Activated CD4-positive, alpha-beta T cell treated with anti-CD3 and anti-CD28 coated beads, Interleukin-2, amount 50 U/mL, for 16 hours (primary cell): ENCODE measurements around the gene KDM2A.

Experiments
- DNase-seq: peaks from one replicate; pipeline ENCODE4 v3.0.0-alpha.2; 2020

Gene KDM2A

GRCh38 chr11:67118801-67119584 lies at the start of gene KDM2A:
Gene KDM2A (plus strand): TSS chr11:67119263. CDS start chr11:67121317, 2,054 bp downstream.
- peak; percentile 99 for DNase-seq

DNA sequence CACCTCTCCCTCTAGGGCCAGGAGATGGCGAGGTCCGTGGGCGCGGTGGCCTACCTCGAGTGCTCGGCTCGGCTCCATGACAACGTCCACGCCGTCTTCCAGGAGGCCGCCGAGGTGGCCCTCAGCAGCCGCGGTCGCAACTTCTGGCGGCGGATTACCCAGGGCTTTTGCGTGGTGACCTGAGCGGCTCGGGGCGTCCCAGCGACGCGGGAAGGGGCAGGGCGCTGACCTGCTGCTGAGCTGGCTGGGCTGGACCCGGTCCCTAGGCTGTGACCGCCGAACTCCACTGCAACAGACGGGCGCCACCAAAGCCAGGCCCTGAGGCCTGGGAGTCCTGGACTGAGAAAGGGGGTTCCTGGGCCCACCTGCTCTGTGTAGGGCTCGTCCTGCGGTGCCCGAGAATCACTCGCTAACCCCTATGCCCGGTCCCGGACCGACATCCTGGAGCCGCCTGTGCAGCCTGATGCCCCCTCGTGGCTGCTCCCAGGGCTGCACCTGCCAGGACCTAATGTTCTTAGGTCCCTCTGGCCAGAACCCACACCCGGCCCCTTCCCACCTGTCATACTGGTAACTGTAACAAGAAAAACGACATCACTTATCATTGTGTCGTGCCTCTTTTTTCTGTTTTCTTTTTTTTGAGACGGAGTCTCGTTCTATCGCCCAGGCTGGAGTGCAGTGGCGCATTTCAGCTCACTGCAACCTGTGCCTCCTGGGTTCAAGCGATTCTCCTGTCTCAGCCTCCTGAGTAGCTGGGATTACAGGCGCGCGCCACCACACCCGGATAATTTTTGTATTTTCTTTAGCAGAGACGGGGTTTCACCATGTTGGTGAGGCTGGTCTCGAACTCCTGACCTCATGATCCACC lies 47.4 kb upstream of the KDM2A start:
- peak; percentile 71 for DNase-seq

- DNase-seq, result no peak
Observed at GRCh38 chr11:67072295-67072694, 46.8 kb upstream of the KDM2A start.

- no peak for DNase-seq
Observed at GRCh38 chr11:67073908-67074307, 45.2 kb upstream of the KDM2A start.

DNA sequence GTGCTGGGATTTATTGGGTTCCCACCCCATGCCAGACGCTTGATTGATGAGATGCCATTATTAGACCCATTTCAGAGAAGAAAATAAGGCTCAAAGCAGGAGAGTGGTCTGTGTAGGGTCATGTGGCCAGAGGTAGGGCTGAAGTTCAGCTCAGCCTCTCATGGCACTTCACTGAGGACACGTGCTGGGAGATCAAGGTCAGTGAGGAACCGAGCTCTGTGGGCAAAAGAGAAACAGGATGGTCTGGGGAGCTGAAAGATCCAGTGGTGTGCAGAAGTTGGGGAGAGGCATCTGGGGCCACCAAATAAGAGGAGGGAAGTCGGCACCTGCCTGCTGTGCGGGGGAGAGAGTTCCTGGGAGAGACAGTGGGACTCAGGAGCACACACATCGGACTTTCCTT lies 42.9 kb upstream of the KDM2A start:
- DNase-seq, result no peak

DNA sequence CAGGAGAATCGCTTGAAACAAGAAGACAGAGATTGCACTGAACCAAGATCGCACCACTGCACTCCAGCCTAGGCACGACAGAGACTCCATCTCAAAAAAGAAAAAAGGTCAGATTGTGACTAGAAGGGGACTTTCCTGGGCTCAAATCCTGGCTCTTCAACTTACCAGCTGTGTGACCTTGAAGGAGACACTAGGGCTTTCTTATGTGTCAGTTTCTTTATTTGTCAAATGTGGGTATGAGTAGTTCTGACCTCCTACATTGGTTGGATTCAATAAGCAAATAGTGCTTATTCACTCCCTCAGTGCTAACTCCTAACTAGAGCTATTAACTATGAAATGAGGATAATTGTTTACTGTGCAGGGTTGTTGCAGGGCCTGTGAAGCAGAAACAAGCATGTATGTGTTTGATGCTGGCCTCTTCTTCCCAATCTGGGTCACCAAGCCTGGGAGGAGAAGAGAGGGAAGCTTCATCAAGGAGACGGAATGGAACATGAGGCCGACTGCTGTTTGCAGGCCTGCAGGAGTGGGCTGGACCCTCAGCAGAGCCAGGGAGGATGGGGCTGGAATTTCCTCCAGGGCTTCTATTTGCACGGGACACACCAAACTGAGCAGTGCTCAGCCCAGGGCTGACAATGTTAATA lies 39.9 kb upstream of the KDM2A start:
- DNase-seq, result peak; percentile 64

DNA sequence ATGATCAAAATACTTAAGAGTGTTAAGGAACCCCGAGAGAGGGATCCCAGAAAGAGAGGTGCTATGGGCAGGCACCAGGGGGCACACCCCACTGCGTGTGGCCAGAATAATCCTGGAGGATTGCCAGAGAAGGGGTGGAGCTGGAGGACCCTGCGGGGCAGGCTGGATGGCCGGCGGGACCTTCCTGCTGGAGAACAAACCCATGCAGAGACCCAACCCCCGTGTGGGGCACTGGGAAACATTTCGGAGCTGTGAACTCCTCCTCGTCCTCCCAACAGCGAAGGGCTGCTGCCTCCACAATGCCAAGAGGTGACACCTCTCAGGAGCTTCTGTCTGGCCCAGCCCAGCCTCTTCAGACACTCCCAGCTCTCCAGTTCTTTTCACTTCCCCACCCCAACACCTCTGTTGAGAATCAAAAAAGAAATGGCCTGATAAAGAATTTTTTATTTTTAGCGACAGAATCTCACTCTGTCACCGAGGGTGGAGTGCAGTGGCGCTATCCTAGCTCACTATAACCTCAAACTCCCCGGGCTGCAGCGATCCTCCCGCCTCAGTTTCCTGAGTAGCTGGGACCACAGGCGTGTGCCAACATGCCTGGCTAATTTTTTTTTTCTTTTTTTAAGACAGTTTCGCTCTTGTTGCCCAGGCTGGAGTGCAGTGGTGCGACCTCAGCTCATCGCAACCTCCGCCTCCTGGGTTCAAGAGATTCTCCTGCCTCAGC lies 36.8 kb upstream of the KDM2A start:
- DNase-seq, result no peak

DNA sequence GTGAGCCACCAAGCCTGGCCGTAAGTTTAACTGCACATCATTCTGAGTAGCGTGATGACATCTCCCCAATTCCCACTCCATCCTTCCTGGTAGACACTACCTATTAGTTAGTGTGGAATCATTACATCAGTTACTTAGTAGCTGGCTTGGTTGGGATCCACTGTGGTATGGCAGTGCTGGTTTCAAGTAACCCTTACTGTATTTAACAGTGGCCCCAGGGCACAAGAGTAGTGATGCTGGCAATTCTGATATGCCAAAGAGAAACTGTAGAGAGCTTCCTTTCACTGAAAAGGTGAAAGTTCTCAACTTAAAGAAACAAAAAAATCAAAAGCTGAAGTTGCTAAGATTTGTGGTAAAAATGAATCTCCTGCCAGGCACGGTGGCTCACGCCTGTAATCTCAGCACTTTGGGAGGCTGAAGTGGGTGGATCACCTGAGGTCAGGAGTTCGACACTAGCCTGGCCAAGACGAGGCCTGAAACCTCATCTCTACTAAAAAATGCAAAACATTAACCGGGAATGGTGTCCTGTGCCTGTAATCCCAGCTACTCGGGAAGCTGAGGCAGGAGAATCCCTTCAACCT lies 35.2 kb upstream of the KDM2A start:
- DNase-seq, result no peak

- DNase-seq, result no peak
Observed at GRCh38 chr11:67085617-67086016, 33.4 kb upstream of the KDM2A start.

GRCh38 chr11:67090717-67091116 lies 28.3 kb upstream of the KDM2A start:
- DNase-seq, result no peak

GRCh38 chr11:67095214-67095507 lies 23.9 kb upstream of the KDM2A start:
- no peak for DNase-seq

DNA sequence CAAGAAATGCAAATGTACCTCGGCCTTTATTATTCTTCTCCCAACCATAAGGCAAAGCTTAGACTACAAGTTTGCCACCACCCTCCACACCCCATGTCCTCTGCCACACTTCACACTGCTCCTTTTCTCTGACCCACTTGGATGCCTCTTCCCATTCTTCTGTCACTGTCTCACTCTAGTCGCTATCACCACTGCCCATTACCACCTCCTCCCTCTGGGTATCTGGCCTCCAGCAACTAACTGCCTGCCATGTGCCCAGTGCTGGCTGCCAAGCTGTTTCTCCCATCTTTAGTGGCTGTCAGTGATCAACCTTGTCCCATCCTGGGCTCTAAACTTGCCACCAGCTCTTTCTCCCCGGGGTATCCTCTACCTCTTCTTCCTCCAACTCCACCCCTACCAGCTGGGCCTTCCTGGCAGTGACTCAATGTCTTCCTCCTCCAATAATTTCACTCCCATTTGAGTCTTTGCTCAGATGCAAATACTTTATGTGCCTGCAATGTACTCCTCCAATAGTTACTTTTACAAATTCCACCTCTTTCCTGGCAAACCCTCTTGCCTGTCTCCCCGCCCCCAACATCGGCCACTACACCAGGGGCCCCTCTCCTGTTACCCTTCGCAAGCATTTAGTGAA lies 20.1 kb upstream of the KDM2A start:
- DNase-seq, result no peak

DNA sequence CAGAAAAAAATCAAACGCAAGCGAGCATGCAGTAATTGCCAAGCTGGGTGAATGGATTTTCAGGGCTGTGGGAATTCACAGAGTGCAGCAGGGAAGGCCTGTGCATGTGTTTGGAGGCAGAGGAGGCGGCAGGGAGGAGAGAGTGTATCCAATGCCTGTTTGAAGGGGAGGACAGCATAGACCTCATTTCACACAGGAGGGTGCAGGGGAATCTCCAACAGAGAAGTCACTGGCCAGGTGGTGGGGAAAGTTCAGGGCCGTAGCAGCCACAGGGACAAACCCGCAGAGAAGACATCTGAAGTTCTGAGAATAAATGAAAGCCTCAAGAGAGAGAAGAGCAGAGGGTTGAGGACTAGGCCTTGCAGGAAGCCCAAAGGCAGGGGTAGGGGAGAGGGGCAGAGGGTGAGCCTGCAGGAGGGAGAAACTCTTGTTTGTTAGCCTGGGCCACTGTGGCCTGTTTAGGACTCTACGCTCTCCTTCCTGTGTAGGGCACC lies 19.2 kb upstream of the KDM2A start:
- no peak for DNase-seq

GRCh38 chr11:67102664-67103063 lies 16.4 kb upstream of the KDM2A start:
- DNase-seq, result no peak

GRCh38 chr11:67105964-67106363 lies 13.1 kb upstream of the KDM2A start:
- DNase-seq, result no peak

- no peak for DNase-seq
Observed at GRCh38 chr11:67111261-67111660, 7.8 kb upstream of the KDM2A start.

GRCh38 chr11:67113231-67113721 lies 5.8 kb upstream of the KDM2A start:
- no peak for DNase-seq

DNA sequence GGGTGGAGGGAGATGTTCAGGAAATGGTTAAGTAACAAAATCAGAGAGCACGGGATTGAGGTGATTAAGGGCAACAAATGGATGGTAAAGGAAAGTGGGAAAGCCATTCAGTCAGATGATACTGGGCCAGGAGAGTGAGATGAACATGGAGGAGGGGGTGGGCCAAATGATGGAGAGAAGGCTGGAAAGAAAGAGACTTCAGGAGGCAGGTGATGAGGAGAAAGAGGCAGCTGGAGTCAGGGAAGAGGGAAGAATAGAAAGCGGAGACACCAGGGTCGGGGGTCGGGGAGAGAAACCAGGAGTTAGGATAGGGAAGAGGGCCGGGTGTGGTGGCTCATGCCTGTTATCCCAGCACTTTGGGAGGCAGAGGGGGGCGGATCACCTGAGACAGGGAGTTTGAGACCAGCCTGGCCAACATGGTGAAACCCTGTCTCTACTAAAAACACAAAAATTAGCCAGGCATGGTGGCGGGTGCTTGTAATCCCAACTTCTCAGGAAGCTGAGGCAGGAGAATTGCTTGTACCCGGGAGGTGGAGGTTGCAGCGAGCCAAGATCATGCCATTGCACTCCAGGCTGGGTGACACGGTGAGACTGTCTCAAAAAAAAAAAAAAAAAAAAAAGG lies 4.7 kb upstream of the KDM2A start:
- DNase-seq, result no peak

- DNase-seq, result no peak
Observed at GRCh38 chr11:67116758-67117105, 2.3 kb upstream of the KDM2A start.

- DNase-seq, result no peak
Observed at GRCh38 chr11:67117176-67117575, 1.9 kb upstream of the KDM2A start.

DNA sequence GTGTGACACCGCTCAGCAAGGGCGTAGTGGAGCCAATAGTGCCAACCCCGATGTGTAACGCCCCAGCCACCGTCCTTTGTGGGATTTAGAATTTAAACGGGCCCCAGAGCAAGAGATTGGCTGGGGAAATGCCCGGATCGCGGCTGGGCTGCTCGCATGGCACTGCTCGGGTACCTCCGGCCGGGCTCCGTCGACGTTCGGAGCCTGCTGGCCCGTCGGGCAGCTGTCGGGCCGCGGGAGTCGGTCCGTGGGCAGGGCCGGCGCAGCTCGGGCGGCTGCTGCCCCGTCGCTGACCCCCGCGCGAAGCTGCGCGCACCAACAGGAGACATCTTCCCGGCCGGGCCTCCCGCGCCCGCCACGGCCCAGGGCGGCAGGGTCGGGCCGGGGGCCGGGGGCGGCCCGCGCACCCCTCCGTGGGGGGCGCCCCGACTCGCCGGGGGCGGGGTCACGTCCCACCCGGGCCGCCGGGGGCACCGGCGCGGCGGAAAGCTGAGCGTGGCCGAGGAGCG lies 1.3 kb upstream of the KDM2A start:
- DNase-seq, result peak; percentile 48
